ENCODE measurements around the gene RAPGEF2.

DNA sequence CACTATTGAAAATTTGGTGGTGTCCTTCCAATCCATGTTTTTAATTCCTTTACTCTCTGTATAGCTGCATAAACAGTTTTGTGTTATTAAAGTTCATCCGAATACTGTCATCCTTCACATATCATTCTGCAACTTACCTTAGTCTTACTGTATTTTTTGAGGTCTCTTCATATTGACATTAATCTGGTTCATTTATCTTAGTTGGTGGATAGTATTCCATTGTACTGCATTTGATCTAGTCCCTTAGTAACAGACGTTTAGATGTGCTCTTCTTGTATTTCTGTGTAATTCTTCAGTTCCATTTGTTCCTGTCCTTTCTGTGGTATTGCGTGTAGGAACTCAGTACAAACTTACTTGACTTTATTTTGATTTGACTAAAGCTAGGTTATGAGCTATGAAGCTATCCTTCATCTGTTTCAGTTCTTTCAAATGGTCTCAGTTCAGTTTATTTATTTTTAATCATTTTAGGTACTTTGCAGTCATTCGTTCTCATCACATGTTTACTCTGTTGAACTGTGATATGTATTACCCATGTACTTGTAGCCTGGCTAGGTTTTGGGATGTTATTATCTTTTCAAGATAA, 41.3 kb downstream of the RAPGEF2 start:
- no peak for TF ChIP-seq BCL11A (IDR thresholded peaks at IDR 0.05; ENCODE audit: low read depth in 2 of 2, low read length in 2 of 2)
- TF ChIP-seq RBBP5 (IDR thresholded peaks at IDR 0.05; ENCODE audit: borderline replicate concordance, low read depth, low read length): no peak

Measured in H1 (cell line).